ENCODE data around the gene SFMBT2. TPM values are rescaled to one million over a fixed set of nuclear protein-coding genes. Genes with fewer than 3 reads are reported as not detected.
A peak's percentile ranks its signal among the peaks of the same experiment; 100 is the strongest.

Gene SFMBT2
- total RNA-seq, 4 donors from 2014 or later: 0.60 to 8.6 (median 2.5) TPM

DNA sequence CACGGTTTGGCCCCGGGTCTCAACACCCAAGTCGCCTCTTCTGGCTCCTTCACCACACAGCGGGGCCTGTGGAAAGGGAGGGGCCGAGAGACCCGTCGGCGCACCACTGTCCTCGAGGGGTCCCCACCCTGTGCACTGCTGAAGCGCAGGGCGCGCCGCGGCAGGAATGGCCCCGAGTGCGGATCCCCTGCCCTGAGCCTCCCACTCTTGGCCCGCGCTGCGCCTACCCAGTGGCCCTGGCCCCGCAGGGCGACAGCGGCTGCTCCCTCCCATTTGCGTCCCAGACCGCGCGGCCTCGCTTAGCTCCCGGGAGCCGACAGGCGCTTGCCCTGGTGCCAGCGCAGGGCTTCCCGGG is 2.1 kb upstream of the SFMBT2 start:
- Histone ChIP-seq H3K27me3 (peaks cover 69% of the 10 kb centered on the region), H3K36me3 (no peaks in the 10 kb centered on the region), H3K27ac (no peak overlapping the region), H3K9me3 (no peaks in the 10 kb centered on the region), H3K4me3 (peak overlapping the region in 2 of 4 donors; percentile 55 to 66), H3K4me1 (peaks cover 5 to 31% (median 22%) of the 10 kb centered on the region in 4 donors)
- 22% methylated on average over 16 of the region's 32 CpGs; no CpG with 5 or more reads in 1 of the 2 donors for WGBS, 2 donors (ENCODE audit: low coverage in 1 of 2)
- in situ Hi-C loops (cut with MboI; ENCODE audit: low pct_ligation_motif_present in 1 of 4, low pct_unique_long_range_greater_than_20kb in 1 of 4, low sequenced_read_pairs in 3 of 4) (loop anchor here (10.0 to 25.0 kb wide), 7 partner anchors 148 to 751 kb away; no protein-coding TSS in a partner anchor), intact Hi-C loops (cut with DNase I; ENCODE audit: low total_unique reads) (loop anchor here (5.0 to 10.0 kb wide), 2 partner anchors 156 to 488 kb away; no protein-coding TSS in a partner anchor)
- TF ChIP-seq EP300 (IDR thresholded peaks at IDR 0.05; ENCODE audit: low read depth) (no peak), POLR2A (IDR thresholded peaks at IDR 0.05) (no peak), POLR2AphosphoS5 (IDR thresholded peaks at IDR 0.05) (no peak)
- TF ChIP-seq, protein P1, sequence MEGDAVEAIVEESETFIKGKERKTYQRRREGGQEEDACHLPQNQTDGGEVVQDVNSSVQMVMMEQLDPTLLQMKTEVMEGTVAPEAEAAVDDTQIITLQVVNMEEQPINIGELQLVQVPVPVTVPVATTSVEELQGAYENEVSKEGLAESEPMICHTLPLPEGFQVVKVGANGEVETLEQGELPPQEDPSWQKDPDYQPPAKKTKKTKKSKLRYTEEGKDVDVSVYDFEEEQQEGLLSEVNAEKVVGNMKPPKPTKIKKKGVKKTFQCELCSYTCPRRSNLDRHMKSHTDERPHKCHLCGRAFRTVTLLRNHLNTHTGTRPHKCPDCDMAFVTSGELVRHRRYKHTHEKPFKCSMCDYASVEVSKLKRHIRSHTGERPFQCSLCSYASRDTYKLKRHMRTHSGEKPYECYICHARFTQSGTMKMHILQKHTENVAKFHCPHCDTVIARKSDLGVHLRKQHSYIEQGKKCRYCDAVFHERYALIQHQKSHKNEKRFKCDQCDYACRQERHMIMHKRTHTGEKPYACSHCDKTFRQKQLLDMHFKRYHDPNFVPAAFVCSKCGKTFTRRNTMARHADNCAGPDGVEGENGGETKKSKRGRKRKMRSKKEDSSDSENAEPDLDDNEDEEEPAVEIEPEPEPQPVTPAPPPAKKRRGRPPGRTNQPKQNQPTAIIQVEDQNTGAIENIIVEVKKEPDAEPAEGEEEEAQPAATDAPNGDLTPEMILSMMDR (IDR thresholded peaks at IDR 0.05): no peak
- no peak for DNase-seq

DNA sequence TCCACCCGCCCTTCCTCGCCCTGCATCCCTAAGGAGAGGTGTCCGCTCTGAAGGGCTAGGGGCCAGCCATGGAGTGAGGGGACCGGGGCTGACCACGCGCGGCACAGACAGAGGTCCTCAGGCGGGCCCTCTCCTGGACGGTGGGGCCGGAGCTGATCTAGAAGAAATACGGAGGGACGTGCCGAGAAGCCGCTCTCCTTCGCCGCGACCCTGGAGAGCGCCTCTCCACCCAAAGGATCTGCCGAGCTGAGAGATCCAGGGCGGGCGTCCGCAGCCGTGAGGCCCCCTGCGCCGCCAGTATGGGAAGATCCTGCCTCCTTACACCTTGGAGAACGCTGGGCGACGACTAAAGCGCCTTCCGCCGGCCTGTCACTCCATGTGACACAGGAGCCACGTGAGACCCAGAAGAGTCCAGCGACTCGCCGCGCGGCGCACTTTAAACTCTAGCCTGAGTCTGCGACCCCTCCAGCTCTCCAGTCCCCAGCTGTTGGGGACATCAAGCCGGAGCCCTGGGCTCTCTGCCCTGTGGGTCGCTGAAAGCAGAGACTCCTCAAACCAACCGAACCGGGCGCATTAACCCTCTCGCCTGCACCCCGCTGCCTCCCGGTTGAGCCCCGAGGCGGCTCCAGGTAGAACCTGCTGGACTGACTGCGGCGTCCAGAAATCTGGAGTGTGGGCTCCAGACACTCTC is 1.5 kb upstream of the SFMBT2 start:
- in situ Hi-C loops (cut with MboI; ENCODE audit: low pct_ligation_motif_present in 1 of 4, low pct_unique_long_range_greater_than_20kb in 1 of 4, low sequenced_read_pairs in 3 of 4): loop anchor here (10.0 to 25.0 kb wide), 7 partner anchors 148 to 750 kb away; no protein-coding TSS in a partner anchor
- WGBS, 2 donors (ENCODE audit: low coverage in 1 of 2): 4% methylated on average over 48 of the region's 51 CpGs; no CpG with 5 or more reads in 1 of the 2 donors

DNA sequence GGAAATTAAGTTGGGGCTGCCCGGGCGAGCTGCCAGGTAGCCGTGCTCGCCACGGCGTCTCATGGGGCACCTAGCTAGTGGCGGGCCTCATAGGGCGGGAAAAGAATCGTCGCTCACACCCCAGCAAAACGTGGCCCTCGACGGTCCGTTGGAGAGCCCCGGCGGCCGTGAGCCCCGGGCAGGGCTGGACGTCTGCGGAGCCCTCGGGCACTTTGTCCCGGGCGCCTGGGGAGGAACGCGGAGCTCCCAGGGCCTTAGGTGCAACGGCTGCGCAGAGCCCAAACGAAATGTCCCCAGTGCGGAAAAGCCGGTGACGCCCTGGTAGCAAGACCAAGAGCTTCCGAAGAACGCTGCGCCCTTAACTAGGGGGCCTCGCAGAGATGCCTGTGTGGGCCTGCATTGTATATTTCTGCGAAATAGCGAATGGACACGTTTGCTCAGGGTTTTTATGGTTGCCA is 866 bp upstream of the SFMBT2 start:
- peaks cover 76% of the 10 kb centered on the region for H3K27me3 ChIP-seq
- H3K27ac ChIP-seq: peak overlapping the region; percentile 38 to 79 (median 73)
- in situ Hi-C loops (cut with MboI; ENCODE audit: low pct_ligation_motif_present in 1 of 4, low pct_unique_long_range_greater_than_20kb in 1 of 4, low sequenced_read_pairs in 3 of 4) (loop anchor here (10.0 to 25.0 kb wide), 7 partner anchors 147 to 749 kb away; no protein-coding TSS in a partner anchor), intact Hi-C loops (cut with DNase I; ENCODE audit: low total_unique reads) (loop anchor here (5.0 to 10.0 kb wide), 2 partner anchors 154 to 487 kb away; no protein-coding TSS in a partner anchor)
- H3K36me3 ChIP-seq: no peaks in the 10 kb centered on the region
- DNase-seq: peak; percentile 13
- H3K4me1 ChIP-seq: peaks cover 5 to 38% (median 28%) of the 10 kb centered on the region in 4 donors
- no peak for TF ChIP-seq POLR2A (IDR thresholded peaks at IDR 0.05)
- TF ChIP-seq EP300 (IDR thresholded peaks at IDR 0.05; ENCODE audit: low read depth): no peak
- 9% methylated on average over 34 of the region's 38 CpGs; no CpG with 5 or more reads in 1 of the 2 donors for WGBS, 2 donors (ENCODE audit: low coverage in 1 of 2)
- H3K4me3 ChIP-seq: peak overlapping the region; percentile 15 to 66 (median 56)
- no peaks in the 10 kb centered on the region for H3K9me3 ChIP-seq

More for the DNA sequence above, 1.5 kb upstream of the SFMBT2 start:
- H3K4me1 ChIP-seq: peaks cover 5 to 36% (median 27%) of the 10 kb centered on the region in 4 donors
- peak; percentile 38 for DNase-seq
- no peaks in the 10 kb centered on the region for H3K36me3 ChIP-seq
- TF ChIP-seq EP300 (IDR thresholded peaks at IDR 0.05; ENCODE audit: low read depth) (no peak), POLR2AphosphoS5 (IDR thresholded peaks at IDR 0.05) (no peak), POLR2A (IDR thresholded peaks at IDR 0.05) (no peak)
- TF ChIP-seq, protein P1 (IDR thresholded peaks at IDR 0.05): no peak
- peak overlapping the region in 3 of 4 donors; percentile 4 to 66 (median 55) for H3K4me3 ChIP-seq
- peaks cover 74% of the 10 kb centered on the region for H3K27me3 ChIP-seq
- peak overlapping the region in 2 of 4 donors; percentile 38 to 73 for H3K27ac ChIP-seq
- no peaks in the 10 kb centered on the region for H3K9me3 ChIP-seq
- intact Hi-C loops (cut with DNase I; ENCODE audit: low total_unique reads): loop anchor here (5.0 to 10.0 kb wide), 2 partner anchors 155 to 488 kb away; no protein-coding TSS in a partner anchor

DNA sequence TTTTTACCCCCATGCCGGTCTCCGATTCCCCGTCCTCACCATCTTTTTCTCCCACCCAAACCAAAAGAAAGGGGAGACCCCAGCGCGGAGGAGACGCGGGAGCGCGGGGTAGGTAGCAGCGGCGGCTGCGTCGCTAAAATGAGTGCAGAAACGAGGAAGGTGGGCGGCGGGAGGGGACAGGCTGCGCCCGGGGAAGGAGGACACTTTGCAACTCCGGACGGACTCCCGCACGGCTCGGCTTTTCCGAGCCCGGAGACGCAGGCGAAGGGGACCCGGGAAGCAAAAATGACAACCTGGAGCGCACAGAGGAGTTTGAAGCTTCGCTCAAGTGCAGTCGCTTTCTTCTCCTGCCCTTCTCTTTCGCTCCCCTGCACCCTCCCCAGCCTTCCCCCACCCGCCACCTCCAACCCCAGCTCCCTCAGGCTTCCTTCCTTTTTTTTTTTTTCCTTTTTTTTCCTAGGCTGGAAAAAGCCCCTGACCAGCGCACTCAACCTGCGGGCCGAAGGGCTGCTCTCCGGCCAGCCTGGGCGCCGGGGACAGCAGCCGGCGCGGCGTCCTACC is 453 bp downstream of the SFMBT2 start:
- peak overlapping the region; percentile 73 to 79 (median 74) for H3K27ac ChIP-seq
- H3K27me3 ChIP-seq: peaks cover 76% of the 10 kb centered on the region
- in situ Hi-C loops (cut with MboI; ENCODE audit: low pct_ligation_motif_present in 1 of 4, low pct_unique_long_range_greater_than_20kb in 1 of 4, low sequenced_read_pairs in 3 of 4): loop anchor here (10.0 to 25.0 kb wide), 7 partner anchors 146 to 748 kb away; no protein-coding TSS in a partner anchor
- H3K4me1 ChIP-seq: peaks cover 5 to 38% (median 28%) of the 10 kb centered on the region in 4 donors
- no peak for TF ChIP-seq POLR2A (IDR thresholded peaks at IDR 0.05)
- no peak for TF ChIP-seq POLR2AphosphoS5 (IDR thresholded peaks at IDR 0.05)
- TF ChIP-seq, protein P1 (IDR thresholded peaks at IDR 0.05): no peak
- TF ChIP-seq EP300 (IDR thresholded peaks at IDR 0.05; ENCODE audit: low read depth): no peak
- 0 to 1% methylated on average over 5 to 43 of the region's 43 CpGs for WGBS, 2 donors (ENCODE audit: low coverage in 1 of 2)
- H3K9me3 ChIP-seq: no peaks in the 10 kb centered on the region
- no peaks in the 10 kb centered on the region for H3K36me3 ChIP-seq
- peak overlapping the region; percentile 21 to 66 (median 56) for H3K4me3 ChIP-seq
- peak; percentile 16 for DNase-seq
- intact Hi-C loops (cut with DNase I; ENCODE audit: low total_unique reads): loop anchor here (5.0 to 10.0 kb wide), 2 partner anchors 153 to 486 kb away; no protein-coding TSS in a partner anchor
